Body of pancreas (tissue), 4 donors: ENCODE results near the gene SCRN2.

Experiments used
- CTCF ChIP-seq, 7 experiments: fragments of 450-650 bp in 4 of 7; fragments of 200-600 bp in 3 of 7; sonication (generic) in 3 of 7; IDR thresholded peaks; one replicate each; pipeline ENCODE4 v1.5.1; 2016 to 2019; ENCODE audit warnings: antibody characterized with exemption in 7 of 7
- POLR2A ChIP-seq, 3 donors: fragments of 450-650 bp; IDR thresholded peaks; one replicate each; pipeline ENCODE4 v1.6.1; 2016; ENCODE audit warnings: antibody characterized with exemption in 3 of 3, mild to moderate bottlenecking in 2 of 3

GRCh38 chr17:47789611-47790561, 51.2 kb downstream of the SCRN2 start:
- TF ChIP-seq POLR2A (IDR thresholded peaks at IDR 0.05) (no peak), CTCF (IDR thresholded peaks at IDR 0.05) (peak; percentile 31 to 62 (median 55))
